ENCODE measurements around the gene ZBTB49.

The ZBTB49 gene

DNA sequence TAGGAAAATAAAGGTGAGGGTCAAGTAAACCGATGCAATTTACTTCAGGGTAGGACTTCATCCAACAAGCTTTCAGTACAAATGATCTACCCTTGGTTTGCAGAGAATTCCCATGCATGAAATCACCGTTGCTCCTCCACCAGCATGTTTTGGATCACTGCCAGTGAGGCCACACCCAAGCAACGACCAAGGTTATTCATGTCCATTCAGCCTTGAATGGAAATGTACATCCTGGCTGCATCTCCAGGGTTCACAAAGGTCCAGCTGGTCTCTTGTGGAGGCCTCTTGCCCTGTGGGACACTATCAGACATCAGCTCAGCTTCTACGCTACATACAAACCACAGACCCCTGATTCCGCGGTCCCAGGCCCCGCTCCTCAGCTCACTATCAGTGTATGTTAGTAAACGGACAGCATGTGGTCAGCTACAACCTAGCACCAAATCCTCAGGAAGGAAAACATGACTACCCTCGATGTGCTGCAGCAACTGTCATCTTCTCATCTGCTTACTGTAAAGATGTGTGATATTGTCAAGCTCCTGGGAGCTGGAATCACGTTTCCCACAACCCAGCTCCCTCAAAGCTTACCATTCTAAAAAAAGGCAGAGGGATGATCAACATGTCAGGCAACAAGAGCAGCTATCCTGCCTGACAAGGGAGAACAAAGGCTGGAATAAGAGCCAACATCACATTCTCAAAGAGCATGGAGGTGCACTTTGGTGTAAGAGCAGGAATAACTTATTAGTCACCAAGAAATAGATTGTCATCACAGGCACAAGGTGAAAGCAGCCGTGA lies 5.0 kb upstream of the ZBTB49 start:
- no peak for DNase-seq

DNA sequence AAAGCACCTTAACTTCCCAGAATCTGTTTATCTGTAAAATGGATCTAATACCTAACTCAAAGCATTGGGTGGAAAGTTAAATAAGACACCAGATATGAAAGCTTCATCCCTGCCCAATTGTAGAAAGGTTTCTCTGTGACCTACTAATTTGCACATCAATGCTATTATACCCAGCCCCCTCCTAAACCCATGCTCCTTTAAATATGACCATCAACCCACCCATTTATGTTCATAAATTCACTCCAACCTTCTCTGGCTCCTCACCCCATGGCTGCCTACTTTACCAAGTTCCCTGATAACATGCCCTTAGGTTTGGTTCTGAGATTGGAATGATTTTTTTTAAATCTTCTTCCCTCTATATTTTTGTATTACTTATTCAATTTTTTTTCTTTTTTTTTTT lies 2.0 kb upstream of the ZBTB49 start:
- no peak for DNase-seq

DNA sequence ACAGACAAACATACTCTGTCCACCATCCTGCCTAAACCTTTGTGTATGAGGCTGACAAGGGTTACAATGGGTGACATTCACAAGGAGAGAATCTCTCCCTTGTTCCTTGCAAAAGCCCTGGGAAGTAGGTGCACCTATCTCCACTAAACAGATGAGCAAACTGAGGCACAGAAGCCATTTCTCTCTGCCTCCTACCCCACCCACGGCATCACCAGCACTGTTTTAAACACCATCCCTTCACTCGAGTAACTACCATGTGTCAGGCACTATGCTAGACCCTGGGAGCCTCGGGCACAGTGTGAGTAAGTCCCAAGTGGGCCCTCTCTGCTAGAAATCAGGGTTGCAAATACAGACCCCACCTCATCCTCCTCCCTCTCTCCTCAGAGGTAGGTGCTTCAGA lies 996 bp upstream of the ZBTB49 start:
- no peak for DNase-seq

DNA sequence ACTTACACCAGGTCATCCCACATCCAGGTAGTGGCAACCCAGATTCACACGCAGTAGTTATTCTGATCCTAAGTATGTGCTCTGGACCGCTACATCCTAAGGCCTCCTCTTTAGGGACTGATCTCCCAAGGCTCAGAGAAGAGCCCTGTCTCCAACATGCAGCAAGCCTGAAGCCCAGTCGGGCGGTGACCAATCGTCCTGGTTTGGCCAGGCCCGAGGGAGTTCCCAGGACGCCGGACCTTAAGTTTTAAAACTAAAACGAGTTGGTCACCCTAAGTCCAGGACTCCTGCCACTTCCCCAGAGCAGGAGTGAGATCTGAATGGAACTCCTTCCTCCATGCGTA lies 482 bp upstream of the ZBTB49 start:
- no peak for DNase-seq

DNA sequence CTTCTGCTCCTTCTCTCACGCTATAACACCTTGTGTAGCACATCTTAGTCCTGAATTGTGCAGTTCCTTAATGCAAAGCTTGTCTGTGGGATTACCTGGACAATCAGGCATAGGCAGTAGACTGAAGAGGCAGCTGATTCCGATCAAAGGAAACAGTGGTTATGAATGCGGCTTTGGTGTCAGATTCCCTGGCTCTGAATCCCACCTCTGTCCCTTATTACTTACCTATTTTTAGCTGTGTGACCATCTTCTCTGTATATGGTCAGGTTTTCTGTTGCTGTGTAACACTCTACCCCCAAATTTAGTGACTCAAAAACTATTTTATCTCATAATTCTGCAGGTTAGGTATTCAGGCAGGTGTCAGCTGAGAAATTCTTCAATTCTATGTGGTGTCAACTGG lies 3.2 kb downstream of the ZBTB49 start:
- no peak for DNase-seq

DNA sequence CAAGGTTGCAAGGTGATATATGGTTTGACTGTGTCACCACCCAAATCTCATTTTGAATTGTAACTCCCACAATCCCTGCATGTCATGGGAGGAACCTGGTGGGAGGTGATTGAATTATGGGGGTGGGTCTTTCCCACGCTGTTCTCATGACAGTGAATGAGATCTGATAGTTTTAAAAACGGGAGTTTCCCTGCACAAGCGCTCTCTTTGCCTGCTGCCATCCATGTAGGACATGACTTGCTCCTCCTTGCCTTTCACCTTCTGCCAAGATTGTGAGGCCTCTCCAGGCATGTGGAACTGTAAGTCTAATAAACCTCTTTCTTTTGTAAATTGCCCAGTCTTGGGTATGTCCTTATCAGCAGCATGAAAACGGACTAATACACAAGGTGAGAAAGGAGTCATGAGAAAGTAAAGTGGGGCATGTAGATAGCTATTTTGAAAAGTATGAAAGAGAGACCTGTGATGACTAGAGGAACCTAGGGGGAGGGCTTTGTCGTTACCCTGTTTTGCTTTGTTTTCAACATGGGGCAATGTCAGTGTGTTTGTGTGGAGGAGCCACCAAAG lies 6.3 kb downstream of the ZBTB49 start:
- no peak for DNase-seq

DNA sequence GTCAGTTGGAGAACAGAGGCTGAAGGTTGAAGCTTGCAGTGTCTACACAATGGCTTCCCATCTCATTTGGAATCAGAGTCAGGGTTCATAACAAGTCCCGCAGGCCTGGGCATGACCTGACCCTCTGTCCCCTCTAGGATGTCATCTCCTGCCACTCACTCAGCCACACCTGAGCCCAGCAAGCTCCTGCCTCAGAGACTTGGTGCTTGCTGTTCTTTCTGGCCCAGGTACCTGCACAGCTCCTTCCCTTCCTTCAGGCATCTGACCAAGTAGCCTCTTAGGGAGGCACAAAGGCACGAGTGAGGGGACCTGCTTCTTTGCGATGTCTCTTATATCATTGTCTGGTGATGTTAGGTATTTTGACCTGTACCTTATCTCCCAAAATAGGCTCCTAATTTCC lies 9.0 kb downstream of the ZBTB49 start:
- DNase-seq, result no peak

DNA sequence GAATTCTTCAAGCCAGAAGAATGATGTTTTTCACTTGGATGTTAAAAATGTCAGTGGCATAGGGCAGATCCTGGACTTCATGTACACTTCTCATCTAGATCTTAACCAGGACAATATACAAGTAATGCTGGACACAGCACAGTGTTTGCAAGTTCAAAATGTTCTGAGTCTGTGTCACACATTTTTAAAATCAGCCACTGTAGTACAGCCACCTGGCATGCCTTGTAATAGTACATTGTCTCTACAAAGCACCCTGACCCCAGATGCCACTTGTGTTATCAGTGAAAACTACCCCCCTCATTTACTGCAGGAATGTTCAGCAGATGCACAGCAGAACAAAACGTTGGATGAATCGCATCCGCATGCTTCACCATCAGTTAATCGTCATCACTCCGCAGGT lies 11.9 kb downstream of the ZBTB49 start:
- no peak for DNase-seq

DNA sequence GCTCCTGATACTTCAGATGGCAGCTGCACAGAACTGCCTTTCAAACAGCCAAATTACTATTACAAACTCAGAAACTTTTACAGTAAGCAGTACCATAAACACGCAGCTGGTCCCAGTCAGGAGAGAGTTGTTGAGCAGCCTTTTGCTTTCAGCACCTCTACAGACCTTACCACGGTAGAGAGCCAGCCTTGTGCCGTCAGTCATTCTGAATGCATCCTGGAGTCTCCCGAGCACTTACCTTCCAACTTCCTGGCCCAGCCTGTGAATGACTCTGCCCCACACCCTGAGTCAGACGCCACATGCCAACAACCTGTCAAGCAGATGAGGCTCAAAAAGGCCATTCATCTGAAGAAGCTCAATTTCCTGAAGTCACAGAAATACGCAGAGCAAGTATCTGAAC lies 12.4 kb downstream of the ZBTB49 start:
- no peak for DNase-seq

DNA sequence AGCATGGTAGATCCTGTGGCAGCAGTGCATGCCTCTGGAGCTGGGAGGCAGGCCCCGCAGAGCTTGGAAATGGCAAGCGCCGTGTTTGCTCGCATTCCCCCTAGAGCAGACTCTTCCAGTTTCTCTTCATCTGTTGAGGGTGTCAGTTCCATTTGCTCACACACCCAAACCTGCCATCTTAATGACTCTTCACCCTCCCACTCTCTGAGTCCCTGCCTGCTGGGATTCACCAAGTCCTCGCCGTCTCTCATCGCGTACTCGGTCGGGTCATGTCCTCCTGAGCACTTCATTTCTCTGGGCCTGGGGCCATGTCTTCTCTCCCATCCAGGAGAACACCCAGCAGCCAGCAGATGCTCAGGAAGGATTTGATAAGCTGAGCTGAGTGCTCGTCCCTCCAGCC lies 16.9 kb downstream of the ZBTB49 start:
- DNase-seq, result no peak

DNA sequence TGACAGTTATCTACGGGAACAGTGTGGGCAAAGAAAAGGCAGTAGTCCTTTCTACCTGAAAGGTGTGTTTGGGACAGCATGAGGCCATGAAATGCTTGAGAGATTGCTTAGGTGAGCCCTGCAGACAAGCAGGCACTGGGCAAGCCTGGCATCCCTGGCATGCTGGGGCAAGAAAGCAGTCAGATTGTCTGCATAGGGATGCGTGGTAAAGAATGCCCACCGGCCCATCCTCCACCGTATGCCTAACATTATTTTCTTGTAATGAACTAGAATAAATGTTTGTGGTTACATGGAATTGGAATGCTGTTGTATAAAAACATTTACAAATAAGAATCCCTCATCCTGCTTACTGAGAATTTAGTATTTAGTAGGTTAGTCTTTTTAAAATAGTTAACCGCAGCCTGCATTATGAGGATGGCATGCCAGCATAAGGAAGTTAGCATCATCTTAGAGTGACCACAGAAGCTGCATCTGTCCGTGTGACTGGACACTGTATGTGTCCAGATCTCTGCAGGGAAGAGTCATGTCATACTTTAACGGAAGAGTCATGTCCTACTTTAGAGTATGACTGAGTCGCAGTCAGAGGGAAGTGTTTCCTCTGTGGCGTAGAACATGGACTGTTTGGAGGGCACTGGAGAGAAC lies 18.9 kb downstream of the ZBTB49 start:
- DNase-seq, result no peak

DNA sequence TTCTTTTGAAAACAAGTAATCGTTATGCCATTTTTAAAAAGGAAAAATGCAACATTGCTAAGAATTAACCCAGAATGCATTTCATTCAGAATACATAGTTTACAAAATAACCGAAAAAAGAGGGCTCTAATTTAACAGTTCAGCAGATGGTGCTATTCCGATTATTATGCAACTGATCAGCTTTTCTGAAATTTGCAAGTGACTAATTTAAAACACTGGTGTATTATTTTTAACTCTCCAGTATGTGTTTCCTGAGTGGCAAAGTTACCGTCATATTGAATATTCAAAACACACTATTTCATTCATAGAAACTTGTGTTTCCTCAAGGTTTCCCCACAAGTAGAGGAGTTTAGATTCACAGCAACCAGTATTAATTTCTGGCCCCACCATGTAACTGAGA lies 21.1 kb downstream of the ZBTB49 start:
- no peak for DNase-seq

DNA sequence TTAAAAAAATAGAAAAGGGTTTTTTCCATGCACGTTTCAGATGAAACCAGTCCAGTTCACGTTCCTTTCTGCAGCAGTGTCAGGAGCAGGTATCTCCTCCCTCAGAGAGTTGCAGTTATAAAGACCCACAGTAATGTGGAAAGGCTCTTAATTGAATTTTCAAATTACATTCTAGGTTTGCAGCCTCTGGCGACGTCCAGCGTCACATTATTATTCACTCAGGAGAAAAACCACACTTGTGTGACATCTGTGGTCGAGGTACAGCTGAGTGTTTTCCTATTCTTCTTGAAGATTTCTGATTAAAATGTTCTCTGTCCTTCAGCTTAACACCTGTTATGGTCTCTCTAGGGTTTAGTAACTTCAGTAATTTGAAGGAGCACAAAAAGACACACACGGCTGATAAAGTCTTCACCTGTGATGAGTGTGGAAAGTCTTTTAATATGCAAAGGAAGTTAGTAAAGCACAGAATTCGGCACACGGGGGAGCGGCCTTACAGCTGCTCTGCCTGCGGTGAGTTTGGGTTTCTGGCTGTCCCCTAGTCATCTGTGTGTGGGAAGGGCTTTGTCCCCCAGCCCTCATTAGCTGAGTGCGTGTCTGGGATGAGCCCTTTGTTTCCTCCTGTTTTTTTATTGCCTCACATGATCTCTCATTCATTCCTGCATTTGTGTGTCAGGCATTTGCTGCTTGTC lies 25.6 kb downstream of the ZBTB49 start:
- no peak for DNase-seq

DNA sequence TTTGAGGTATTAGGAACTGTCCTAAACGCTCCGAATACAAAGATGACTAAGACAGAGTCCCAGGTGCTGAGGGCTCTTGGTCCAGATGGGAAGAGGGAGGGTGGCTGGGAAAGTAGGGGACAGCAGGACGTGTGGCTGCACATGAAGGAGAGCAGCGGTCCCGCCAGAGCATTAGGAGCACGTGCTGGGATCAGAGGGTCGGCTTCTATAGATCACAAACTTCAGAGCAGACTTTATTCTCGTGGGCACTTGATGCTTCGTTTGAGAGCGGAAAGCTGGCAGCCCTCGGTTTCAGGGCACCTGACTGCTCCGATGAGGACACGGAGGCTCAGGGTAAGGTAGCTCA lies 26.1 kb downstream of the ZBTB49 start:
- DNase-seq, result no peak

DNA sequence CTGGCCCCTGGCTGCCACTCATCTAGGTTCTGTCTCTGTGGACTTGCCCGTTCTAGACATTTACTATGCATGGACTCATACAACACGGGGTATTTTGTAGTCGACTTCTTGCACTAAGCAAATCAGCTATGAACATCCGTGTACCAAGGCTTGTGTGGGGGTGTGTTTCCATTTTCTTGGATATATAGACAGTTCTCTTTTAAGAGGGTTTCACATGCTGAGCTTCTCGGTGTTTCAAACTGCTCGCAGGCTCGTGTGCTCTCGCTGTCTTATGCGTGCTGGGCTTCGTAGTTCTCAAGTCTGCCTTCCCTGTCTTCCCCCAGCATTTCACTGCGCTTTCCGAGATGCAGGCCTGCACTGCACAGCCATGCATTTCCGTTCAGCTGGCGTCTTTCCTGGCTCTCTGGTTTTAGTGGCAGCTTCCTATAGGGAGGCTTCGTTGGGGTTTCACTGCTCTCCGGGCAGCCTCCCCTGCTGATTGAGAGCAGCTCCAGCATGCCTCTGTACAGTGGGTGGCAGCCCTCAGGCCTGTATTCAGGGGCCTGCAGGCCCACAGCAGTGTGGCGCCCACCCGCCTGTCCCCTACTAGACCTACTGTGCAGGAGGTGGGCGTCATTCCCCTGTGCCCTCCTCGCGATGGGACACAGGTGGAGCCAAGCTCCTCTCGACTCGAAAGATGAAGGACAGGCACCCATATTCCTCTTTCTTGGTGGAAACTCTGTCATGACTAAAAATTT lies 27.6 kb downstream of the ZBTB49 start:
- no peak for DNase-seq

DNA sequence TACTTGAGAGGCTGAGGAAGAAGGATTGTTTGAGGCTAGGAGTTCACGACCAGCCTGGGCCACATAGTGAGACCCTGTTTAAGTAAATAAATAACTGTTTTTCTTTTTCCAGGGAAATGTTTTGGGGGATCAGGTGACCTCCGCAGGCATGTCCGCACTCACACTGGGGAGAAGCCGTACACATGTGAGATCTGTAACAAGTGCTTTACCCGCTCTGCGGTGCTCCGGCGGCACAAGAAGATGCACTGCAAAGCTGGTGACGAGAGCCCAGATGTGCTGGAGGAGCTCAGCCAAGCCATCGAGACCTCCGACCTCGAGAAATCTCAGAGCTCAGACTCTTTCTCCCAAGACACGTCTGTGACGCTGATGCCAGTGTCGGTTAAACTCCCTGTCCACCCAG lies 30.5 kb downstream of the ZBTB49 start:
- DNase-seq, result no peak

DNA sequence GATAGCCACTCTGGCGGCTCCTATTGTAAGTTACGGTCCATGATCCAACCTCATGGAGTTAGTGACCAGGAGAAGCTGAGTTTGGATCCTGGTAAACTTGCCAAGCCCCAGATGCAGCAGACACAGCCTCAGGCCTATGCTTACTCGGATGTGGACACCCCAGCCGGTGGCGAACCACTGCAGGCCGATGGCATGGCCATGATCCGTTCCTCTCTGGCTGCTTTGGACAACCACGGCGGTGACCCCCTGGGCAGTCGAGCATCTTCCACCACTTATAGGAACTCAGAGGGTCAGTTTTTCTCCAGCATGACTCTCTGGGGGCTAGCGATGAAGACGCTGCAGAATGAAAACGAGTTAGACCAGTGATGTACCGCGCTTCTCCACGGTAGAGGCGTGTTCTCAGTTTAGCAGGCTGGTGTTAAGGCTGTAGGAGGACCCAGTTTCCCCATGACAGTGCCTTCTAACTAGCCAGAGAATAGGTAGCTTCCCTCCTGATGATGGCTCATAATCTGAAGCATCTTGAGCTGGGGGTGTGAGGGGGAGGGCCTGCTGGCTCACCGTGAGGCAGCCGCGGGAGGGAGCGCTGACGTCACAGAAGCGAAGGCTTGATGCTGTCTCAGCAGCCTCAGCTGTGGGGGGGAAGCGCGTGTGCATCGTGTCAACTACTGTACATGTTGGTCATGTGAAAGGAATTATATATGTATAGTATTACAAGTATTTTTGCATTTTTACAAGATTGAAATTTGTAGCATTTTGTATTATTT lies 31.1 kb downstream of the ZBTB49 start:
- DNase-seq, result no peak

DNA sequence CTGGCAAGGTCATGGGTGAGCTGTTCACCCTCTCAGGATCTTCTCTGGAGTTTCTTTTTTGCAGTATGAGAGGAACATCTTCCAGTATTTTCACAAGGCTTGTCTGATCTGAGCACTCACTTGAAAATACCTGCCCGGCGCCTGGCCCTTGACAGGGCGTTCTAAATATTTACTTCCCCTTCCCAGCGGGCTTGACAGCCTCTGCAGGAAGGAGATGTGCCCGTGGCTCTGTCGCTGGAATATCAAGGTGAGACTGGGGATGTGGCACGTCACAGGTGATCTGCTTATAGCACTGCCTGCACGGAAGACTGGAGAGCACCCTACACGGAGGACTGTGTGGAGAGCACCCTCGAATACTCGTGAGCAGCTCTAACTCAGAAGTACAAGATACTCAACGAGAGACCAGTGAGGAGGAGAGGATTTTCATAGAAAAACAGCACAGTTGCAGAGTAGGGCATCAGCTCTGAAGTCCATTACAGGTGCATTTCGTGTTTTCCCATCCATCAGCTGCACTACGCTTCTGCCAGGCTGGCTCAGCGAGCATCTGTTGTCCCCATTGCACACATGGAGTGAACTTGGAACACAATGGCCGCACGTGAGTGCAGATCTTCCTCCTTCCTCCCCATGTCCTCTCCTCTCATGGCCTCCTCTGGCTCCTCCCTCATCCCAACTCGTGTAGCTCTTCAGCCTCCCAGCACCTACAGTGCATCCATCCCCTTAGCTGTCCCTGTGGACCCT lies 32.1 kb downstream of the ZBTB49 start:
- no peak for DNase-seq

DNA sequence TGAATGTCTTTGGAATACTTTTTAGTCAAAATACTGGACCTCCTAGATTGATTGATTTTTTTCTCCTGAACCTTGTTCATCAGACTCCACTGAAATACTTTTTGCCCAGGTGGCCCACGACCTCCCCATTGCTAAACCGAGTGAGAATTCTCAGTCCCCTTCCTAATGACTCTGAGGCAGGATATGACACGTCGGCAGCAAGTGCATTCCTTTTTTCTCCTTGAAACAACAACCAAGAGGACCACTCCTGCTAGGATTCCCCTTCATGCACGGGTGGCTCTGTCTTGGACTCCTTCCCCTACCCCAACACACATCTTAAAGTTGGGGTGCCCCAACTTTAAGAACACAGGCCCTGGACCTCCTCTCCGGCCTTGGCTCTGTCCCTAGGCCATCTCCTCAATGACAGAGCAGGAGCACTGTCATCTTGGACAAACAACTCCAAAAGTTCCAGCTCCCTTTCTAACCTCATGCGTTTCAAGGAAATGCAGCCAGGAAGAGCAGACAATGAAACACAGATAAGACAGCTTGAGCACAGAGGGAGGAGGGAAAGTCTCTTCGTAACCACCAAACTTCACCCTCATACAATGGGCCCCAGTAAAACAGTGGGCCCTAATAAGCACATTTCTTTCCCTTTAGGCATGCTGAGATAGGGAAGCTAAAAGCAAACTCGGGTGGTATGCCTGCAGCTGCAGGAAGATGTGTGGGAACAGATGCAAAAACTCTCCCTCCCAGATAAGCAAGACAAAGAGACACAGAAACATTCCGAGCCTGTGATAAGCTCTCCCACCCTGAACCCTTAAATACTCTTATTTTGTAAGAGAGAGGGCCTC lies 33.9 kb downstream of the ZBTB49 start:
- DNase-seq, result no peak

DNA sequence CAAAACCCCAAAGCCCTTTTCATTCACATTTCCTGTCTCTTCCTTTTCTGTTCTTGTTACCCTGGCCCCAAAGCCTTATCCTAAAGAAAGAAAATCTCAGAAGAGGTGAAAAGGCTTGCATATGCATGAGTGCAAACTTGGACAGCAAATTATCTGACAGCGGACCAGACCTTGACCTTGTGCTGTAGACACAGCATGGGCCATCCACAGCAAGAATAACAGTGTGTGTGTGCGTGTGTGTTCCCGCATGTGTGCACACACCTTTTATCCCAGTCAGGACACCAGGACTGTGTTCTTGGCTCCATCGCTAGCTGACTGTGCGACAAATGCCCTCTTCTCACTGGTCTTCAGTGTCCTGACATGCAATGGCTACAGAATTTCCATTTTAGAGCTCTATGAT lies 35.3 kb downstream of the ZBTB49 start:
- DNase-seq, result no peak

DNA sequence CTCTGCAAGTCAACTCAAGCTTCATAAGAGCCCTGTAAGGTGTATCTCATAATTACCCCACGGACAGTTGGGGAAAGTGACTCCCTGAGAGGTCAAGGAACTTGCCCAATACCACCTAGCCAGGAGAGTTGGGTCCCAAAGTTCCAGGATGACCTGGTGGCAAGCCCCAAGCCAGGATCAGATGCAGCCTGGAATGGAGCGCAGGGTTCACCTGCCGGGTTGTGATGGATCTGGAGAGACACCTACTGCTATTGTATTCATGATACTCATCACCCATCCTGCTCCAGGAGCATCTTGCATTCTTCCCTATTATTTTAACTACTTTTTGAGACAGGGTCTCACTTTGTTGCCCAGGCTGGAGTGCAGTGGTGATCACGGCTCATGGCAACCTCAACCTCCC lies 36.1 kb downstream of the ZBTB49 start:
- no peak for DNase-seq

Measured in SHP77 treated with DMSO at 0.1 percent for 48 hours (cell line).